Amniotic epithelial cell (primary cell): Measurements from ENCODE around the gene ZNF236.
"Not testable (repeated sequence)": the region's sequence is repeated elsewhere in the genome, so short reads cannot be mapped to it uniquely, and the experiment has no call there.

Experiments
- DNase-seq: peaks from one replicate; pipeline ENCODE4 v3.0.0-alpha.2; 2010; ENCODE audit warnings: low read depth

ZNF236 gene

GRCh38 chr18:76948345-76948744, 126.0 kb downstream of the ZNF236 start:
- DNase-seq = no peak

GRCh38 chr18:76951456-76952247, 129.3 kb downstream of the ZNF236 start:
- no peak for DNase-seq

- DNase-seq = no peak
Observed at GRCh38 chr18:76952747-76953146, 130.4 kb downstream of the ZNF236 start.

- no peak for DNase-seq
Observed at GRCh38 chr18:76953156-76953555, 130.8 kb downstream of the ZNF236 start.

GRCh38 chr18:76953583-76954233, 131.4 kb downstream of the ZNF236 start:
- DNase-seq = no peak

- DNase-seq = no peak
Observed at GRCh38 chr18:76955524-76956170, 133.3 kb downstream of the ZNF236 start.

- DNase-seq = no peak
Observed at GRCh38 chr18:76956648-76957047, 134.3 kb downstream of the ZNF236 start.

DNA sequence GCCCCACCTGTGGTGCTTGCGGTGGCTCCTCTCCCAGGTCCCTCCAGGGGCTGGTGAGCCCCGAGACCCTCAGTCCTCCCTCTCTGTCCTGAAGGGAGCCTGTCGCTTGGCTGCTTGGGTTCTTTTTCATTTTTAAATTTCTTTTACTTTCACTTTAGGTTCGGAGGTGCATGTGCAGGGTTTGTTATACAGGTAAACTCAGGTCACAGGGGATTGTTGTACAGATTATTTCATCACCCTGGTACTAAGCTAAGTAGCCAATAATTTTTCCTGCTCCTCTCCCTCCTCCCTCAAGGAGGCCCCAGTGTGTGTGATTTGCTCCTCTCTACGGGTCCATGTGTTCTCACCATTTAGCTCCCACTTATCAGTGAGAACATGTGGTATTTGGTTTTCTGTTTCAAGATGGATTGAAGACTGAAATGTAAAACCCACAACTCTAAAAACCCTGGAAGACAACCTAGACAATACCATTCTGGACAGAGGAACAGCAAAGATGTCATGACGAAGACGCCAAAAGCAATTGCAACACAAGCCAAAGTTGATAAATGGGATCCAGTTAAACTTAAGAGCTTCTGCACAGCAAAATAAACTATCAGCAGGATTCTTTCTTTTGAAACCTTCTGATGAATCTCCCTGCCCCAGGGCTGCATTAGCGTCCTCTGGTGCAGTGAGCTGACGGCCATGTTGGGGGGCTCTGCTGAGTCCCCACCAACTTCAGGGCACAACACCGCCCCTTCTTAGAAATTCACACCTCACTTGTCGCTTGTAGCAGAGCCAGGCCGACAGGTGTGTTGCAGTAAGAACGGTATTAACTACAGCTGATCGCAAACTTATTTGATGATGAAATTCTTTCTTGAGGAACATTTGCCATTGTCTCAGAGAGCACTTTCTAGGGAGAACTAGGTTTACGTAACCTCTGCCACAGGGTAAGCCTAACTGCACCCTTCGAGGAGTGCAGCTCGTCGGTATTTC, 135.3 kb downstream of the ZNF236 start:
- peak; percentile 59 for DNase-seq

GRCh38 chr18:76958692-76959341, 136.5 kb downstream of the ZNF236 start:
- no peak for DNase-seq

- DNase-seq = no peak
Observed at GRCh38 chr18:76959605-76960004, 137.2 kb downstream of the ZNF236 start.

DNA sequence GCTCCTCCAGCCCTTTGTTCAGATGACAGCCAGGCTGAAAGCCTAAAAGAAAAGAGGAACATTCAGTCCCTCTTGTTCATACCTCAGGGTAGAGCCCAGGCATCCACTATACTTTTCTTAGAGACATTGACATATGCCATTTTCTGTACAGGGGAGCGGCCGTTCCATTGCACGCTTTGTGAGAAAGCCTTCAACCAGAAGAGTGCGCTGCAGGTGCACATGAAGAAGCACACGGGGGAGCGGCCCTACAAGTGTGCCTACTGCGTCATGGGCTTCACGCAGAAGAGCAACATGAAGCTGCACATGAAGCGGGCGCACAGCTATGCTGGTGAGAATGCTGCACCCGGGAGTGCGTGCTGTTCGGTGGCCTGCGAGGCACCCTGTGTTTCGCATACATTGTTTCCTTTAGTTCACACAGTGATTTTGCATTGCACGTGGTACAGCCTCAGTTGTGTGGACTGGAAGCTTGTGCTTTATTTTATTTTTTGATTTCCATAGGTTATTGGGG, 138.2 kb downstream of the ZNF236 start:
- no peak for DNase-seq

- DNase-seq = no peak
Observed at GRCh38 chr18:76962851-76963250, 140.5 kb downstream of the ZNF236 start.

DNA sequence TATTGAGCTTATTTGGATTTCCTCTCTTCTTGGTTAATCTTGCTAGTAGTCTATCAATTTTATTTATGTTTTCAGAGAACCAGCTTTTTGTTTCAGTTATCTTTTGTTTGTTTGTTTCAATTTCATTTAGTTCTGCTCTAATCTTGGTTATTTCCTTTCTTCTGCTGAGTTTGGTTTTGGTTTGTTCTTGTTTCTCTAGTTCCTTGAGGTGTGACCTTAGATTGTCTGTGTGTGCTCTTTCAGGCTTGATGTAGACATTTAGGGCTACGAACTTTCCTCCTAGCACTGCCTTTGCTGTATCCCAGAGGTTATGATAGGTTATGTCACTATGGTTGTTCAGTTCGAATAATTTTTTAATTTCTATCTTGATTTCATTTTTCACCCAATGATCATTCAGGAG, 141.6 kb downstream of the ZNF236 start:
- no peak for DNase-seq

GRCh38 chr18:76965555-76966151, 143.3 kb downstream of the ZNF236 start:
- DNase-seq = not testable (repeated sequence)

- DNase-seq = not testable (repeated sequence)
Observed at GRCh38 chr18:76967299-76967698, 144.9 kb downstream of the ZNF236 start.

DNA sequence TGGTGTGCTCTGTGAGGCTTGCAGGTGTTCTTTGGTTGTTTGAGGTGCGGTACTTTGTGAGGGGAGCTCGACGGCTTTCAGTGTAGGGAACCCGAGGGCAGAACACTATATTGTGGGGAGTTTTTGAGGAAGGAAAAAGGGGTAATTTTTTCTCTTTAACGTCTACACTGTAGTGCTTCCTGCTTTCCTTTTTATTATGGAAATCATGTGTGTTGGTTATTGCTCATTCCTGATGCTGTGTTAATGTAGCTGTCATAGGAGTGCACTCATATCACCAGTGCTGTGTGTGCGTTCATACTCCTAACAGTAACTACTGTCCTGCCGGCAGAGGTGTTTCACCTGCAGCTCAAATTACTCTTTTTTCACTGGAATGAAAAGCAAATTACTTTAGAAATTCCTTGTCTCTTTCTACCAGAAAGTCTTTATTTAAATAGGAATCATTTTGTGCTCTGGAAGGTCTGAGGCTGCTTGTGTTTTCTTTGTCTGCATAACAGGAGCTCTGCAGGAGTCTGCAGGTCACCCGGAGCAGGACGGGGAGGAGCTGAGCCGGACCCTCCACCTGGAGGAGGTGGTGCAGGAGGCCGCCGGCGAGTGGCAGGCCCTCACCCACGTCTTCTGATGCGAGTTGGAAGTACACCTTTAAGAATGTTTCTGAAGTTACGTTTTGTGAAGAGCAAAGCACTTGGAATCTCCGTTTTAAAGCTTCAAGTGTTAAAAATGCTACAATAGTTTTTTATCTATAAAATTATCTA, 145.5 kb downstream of the ZNF236 start:
- no peak for DNase-seq

GRCh38 chr18:76970770-76971559, 148.6 kb downstream of the ZNF236 start:
- DNase-seq = no peak

- no peak for DNase-seq
Observed at GRCh38 chr18:76972241-76972640, 149.9 kb downstream of the ZNF236 start.

- DNase-seq = no peak
Observed at GRCh38 chr18:76972846-76973519, 150.6 kb downstream of the ZNF236 start.
